Stimulated activated CD4-positive, alpha-beta T cell treated with anti-CD3 and anti-CD28 coated beads, Interleukin-1b, Interleukin-23, amount 100 ng/mL, for 48 hours (primary cell): ENCODE measurements around the gene MMP1.

Experiments
- DNase-seq: peaks from one replicate; pipeline ENCODE4 v3.0.0-alpha.2; 2020

The MMP1 gene

DNA sequence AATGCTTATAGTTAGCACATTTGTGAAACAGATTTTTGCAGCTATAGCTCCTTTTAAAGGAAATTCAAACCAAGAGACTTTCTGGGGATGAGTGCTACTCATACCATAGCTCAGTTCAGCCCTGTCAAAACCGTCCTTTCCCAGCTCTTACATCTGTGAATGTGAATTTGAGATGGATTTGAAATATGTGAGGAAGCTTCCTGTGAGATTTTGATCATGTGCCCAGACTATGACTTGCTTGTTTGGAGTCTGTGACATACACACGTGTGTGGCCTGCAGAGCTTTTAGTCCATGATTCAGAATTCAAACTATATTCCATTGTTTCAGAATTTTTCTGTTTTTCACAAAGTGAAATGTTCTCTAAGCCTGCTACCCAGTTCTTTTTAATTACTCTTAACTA lies 4.4 kb upstream of the MMP1 start:
- DNase-seq, result no peak

DNA sequence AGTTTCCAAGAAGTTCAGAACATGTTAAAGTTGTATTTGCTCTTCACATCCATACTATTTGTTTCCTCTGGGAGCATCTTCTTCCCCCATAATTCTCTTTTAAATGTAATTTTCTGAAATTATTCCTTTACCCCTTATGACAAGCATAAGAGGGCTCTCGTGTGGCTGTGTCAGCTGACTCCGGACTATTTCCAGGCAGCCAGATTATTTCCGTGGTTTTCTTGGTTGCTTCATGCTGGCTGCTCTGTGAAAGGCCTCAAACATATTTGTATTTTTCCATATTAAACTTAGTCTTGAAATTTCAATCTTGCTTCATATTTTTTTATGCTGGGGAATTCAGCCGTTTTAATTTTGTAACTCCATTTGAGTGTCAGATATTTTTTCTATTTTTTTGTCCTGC lies 2.8 kb upstream of the MMP1 start:
- DNase-seq, result no peak

- no peak for DNase-seq
Measured at GRCh38 chr11:102799681-102800340, 1.9 kb upstream of the MMP1 start.

- peak; percentile 16 for DNase-seq
Measured at GRCh38 chr11:102794382-102794781, 3.6 kb downstream of the MMP1 start.

DNA sequence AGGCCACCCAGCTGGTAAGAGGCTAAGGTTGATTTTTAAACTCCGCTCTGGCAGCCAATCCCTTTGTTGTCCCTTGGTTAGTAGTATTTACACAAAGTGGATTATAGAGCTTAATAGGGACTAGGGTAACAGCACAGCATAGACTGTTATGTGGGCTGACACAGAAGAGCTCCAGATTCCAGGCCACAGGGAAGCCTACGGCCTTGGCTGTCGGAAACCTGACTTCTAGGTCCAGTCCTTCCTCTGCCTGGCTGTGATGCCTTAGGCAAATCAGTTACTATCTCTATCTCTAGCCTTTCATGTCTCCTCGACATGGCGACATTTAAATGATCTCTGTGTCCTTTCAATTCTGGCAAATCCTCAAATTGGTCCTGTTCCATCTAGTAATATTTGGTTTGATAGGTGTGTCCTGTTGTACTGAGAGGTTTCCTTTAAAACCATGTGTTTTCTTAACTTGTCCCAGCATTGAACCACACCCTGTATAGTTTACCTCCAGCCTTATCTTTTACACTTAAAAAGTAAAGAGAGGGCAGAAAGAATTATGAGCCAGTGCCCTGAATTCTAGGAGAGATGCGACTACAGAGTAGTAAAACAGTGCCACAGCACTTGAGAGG lies 4.2 kb downstream of the MMP1 start:
- DNase-seq, result no peak

GRCh38 chr11:102792604-102793003 lies 5.4 kb downstream of the MMP1 start:
- no peak for DNase-seq

DNA sequence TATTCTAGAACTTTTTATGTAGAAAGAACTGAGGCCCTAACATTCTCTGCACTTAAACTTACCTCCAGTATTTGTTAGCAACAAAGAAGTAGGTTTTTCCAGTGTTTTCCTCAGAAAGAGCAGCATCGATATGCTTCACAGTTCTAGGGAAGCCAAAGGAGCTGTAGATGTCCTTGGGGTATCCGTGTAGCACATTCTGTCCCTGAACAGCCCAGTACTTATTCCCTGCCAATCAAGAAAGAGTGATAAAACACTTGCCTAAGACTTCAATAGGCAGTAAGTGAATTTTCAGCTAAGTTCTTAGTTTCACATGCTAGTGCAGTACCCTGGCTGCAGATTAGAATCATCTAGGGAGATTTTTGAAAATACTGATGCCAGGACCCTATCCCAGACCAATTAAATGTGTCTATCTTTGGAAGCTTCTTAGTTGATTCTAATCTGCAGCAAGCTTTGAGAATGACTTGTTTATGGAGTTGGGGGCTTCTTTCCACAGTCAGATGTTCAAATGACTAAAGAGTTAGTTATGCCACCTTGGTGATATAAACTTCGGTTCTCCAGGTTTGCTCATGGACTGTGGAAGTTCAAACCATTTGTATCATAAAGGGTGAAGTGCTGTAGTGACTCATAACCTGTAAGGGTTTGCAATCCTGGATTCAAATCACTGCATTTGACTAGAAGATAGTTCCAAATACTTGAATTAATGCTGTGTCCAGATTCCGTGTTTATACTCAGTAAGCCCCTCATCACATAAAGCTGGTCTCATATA lies 6.5 kb downstream of the MMP1 start:
- DNase-seq, result no peak

- no peak for DNase-seq
Measured at GRCh38 chr11:102788334-102788995, 9.5 kb downstream of the MMP1 start.

GRCh38 chr11:102784380-102784779 lies 13.6 kb downstream of the MMP1 start:
- DNase-seq, result no peak

GRCh38 chr11:102783720-102784119 lies 14.2 kb downstream of the MMP1 start:
- DNase-seq, result no peak

GRCh38 chr11:102783016-102783415 lies 14.9 kb downstream of the MMP1 start:
- no peak for DNase-seq

- no peak for DNase-seq
Measured at GRCh38 chr11:102781676-102782075, 16.3 kb downstream of the MMP1 start.

GRCh38 chr11:102780491-102780918 lies 17.5 kb downstream of the MMP1 start, which contains the start of gene MMP10:
MMP10 (minus strand) TSS chr11:102780628; CDS start chr11:102780591, 37 bp downstream.
- DNase-seq, result no peak

DNA sequence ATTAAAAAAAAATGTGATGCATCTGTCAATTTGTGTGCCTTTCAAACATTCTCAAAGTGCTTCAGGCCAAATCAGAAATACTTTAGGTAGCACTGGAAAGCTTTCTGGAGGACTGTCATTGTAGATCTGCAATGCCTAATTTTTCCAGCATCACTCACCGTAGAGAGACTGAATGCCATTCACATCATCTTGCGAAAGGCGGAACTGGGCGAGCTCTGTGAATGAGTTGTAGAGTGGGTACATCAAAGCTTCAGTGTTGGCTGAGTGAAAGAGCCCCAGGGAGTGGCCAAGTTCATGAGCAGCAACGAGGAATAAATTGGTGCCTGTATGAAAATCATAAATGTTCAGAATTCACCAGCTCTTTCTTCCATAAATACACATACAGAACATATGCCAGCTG lies 21.5 kb downstream of the MMP1 start:
- no peak for DNase-seq

DNA sequence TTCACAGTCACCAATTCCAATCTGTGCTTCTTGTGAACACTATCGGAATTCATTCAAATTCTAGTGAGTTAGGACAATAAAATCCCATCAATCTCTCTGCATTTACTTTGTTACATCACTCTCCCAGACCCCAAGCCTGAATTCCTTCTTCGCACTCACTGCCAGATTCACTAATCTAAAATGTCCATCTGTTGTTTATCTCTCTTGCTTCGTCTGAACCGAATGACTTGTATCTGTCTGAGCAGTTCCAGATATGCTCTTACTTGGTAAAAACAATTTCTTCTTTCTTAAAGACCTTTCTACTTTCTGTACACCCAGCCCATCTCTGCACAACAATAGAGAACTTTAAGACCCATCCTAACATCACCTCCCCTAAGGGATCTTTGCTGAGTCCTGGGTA lies 24.6 kb downstream of the MMP1 start:
- no peak for DNase-seq

GRCh38 chr11:102771351-102771750 lies 26.6 kb downstream of the MMP1 start:
- DNase-seq, result no peak

DNA sequence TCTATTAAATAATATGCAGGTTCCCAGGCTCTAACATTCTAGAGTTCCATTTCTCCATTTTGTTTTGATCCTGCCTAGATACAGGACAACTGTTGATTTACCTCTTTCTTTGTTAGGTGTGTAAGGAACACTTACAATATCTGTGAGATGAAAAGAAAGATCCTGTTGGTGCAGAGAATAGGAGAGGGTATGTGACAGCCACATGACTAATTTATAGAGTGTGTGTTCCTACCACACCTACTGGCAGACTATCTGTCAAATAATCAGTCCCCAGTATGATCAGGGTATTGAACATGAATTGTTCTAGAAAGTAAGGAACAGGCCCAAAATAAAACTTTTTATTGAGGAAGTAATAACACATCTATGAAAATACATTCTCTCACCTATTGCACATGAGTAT lies 27.8 kb downstream of the MMP1 start:
- no peak for DNase-seq

DNA sequence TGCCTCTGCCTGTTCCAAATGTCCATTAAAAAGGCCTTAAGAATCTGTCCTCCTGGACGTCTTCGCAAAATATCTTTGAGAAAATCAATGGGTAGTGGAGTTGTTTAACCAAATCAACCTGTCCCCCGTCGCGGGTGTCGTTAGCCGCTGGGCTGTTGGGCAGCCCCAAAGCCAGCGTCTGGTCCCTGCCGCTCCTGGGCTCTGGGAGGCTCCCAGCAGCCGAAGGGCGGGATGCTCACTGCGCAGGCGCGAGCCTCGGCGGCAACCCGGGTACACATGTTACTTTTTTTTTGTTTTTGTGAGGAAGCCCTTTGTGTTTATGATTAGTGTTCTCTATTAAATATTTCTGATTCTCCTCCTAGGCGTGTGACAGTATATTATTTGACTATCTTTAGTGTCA lies 30.2 kb downstream of the MMP1 start:
- no peak for DNase-seq

DNA sequence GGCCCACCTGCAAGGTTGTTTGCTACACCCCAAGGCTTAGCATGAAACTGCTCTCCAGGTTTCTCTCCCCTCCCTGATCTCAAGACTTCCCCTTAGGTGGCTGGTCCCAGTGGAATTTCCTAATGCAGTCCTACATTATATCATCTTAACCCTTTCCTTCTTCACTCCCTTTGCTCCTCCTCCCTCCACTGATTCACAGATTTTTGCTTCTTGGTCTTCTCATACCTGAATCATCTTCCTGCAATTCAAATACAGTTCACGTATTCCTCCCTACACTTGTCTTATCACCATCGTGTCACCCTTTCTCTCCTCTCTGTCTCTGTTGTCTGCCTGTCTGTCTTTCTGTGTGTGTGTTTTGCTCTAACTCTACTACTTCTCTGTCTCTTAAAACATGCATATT lies 34.5 kb downstream of the MMP1 start:
- no peak for DNase-seq

DNA sequence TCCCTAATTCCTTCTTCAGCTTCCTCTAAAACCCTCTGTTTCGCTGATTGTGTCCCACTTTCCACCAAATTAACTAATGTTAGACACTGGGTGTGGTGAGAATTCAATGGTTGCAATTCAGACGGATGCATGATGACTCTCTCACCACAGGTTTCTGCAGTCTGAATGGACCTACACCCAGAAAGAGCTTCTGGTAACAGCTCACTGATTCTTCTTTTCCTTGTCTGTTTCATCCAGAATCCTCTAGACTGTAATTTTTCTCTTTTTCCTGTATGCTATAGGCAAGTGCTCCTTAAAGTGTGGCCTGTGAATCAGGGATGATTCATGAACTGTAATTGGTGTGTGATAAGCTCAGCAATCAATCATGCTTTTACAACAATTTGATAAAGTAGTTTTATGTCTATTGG lies 35.6 kb downstream of the MMP1 start:
- DNase-seq, result no peak

- no peak for DNase-seq
Measured at GRCh38 chr11:102761646-102762238, 36.2 kb downstream of the MMP1 start.

DNA sequence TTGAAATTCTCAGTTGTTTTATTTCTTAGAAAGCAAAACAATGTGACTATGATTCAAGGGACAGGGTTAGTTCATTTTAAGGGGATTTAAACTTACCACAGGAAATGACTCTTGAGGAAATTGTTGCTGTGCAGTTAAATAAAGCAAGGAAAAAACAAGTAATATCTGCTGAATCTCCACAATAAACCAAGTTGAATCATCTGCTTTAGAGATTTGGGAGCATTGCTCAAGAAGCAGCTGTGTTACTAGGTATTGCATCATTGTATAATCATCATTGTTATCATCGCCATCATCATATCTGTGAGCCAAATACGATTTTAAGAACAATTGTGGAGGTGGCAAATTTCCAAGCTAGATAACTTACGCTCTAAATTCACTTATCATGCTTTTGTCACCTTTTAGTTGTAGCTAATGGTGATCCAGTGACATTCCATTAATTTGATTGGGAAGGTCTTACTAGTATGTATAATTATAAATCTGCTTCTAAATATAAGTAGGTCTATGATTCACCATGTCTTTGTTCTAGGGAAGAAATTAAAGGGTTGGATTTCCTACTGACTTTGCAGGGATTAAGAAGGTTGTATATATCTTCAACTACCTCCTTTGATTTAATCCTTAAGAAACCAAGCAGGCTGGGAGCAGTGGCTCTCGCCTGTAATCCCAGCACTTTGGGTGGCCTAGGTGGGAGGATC lies 37.5 kb downstream of the MMP1 start:
- DNase-seq, result no peak
